Stimulated activated memory B cell treated with anti-CD40 and anti-IgM and Interleukin-4, amounts not matched to agents 10 μg/mL and 1 μg/mL and 100 μg/mL, for 72 hours (primary cell): ENCODE results near the gene CUL2.
"Not testable (repeated sequence)": the region's sequence is repeated elsewhere in the genome, so short reads cannot be mapped to it uniquely, and the experiment has no call there.

ENCODE experiments used
- ATAC-seq: fragments of 150-1000 bp; cut with Tn5 transposase; 2 replicates; pipeline ENCODE4 v1.10.0; 2021
- H3K27ac Mint-ChIP-seq: one replicate; pipeline ENCODE4 v1.8.0; 2022; ENCODE audit warnings: mild to moderate bottlenecking, mixed read lengths
- H3K27me3 Mint-ChIP-seq: one replicate; pipeline ENCODE4 v1.8.0; 2022; ENCODE audit warnings: mixed read lengths
- H3K36me3 Mint-ChIP-seq: one replicate; pipeline ENCODE4 v1.8.0; 2022; ENCODE audit warnings: mixed read lengths
- H3K4me1 Mint-ChIP-seq: one replicate; pipeline ENCODE4 v1.8.0; 2022; ENCODE audit warnings: mixed read lengths
- H3K4me3 Mint-ChIP-seq: one replicate; pipeline ENCODE4 v1.8.0; 2022; ENCODE audit warnings: mild to moderate bottlenecking, moderate library complexity, mixed read lengths
- H3K9me3 Mint-ChIP-seq: one replicate; pipeline ENCODE4 v1.8.0; 2022; ENCODE audit warnings: mixed read lengths

Gene CUL2

GRCh38 chr10:35015843-35016408 lies 74.2 kb downstream of the CUL2 start:
- Mint-ChIP-seq H3K27me3 (no peaks in the 10 kb centered on the region), H3K9me3 (no peaks in the 10 kb centered on the region), H3K4me3 (no peak overlapping the region), H3K27ac (no peak overlapping the region), H3K4me1 (no peaks in the 10 kb centered on the region), H3K36me3 (peaks cover 36% of the 10 kb centered on the region)
- ATAC-seq = no peak

GRCh38 chr10:35012781-35013180 lies 77.4 kb downstream of the CUL2 start:
- Mint-ChIP-seq H3K9me3 (no peaks in the 10 kb centered on the region), H3K4me1 (no peaks in the 10 kb centered on the region), H3K36me3 (peaks cover 25% of the 10 kb centered on the region), H3K4me3 (no peak overlapping the region), H3K27me3 (no peaks in the 10 kb centered on the region), H3K27ac (no peak overlapping the region)
- no peak for ATAC-seq

- no peak for ATAC-seq
- Mint-ChIP-seq H3K36me3 (peaks cover 30% of the 10 kb centered on the region), H3K4me1 (no peaks in the 10 kb centered on the region), H3K9me3 (no peaks in the 10 kb centered on the region), H3K4me3 (no peak overlapping the region), H3K27me3 (no peaks in the 10 kb centered on the region), H3K27ac (no peak overlapping the region)
Observed at GRCh38 chr10:35011771-35012191, 78.4 kb downstream of the CUL2 start.

GRCh38 chr10:35007858-35008301 lies 82.3 kb downstream of the CUL2 start:
- peaks cover 42% of the 10 kb centered on the region for H3K36me3 Mint-ChIP-seq
- H3K27ac Mint-ChIP-seq = no peak overlapping the region
- H3K9me3 Mint-ChIP-seq = no peaks in the 10 kb centered on the region
- no peaks in the 10 kb centered on the region for H3K4me1 Mint-ChIP-seq
- ATAC-seq = no peak
- H3K27me3 Mint-ChIP-seq = no peaks in the 10 kb centered on the region
- no peak overlapping the region for H3K4me3 Mint-ChIP-seq

GRCh38 chr10:35006836-35007235 lies 83.3 kb downstream of the CUL2 start:
- ATAC-seq = no peak
- H3K27me3 Mint-ChIP-seq = no peaks in the 10 kb centered on the region

GRCh38 chr10:35005868-35006267 lies 84.3 kb downstream of the CUL2 start:
- no peaks in the 10 kb centered on the region for H3K4me1 Mint-ChIP-seq
- no peaks in the 10 kb centered on the region for H3K27me3 Mint-ChIP-seq
- H3K27ac Mint-ChIP-seq = no peak overlapping the region
- no peak for ATAC-seq
- no peaks in the 10 kb centered on the region for H3K9me3 Mint-ChIP-seq
- peaks cover 28% of the 10 kb centered on the region for H3K36me3 Mint-ChIP-seq
- H3K4me3 Mint-ChIP-seq = no peak overlapping the region

More at GRCh38 chr10:35006836-35007235, 83.3 kb downstream of the CUL2 start:
- no peaks in the 10 kb centered on the region for H3K9me3 Mint-ChIP-seq
- H3K27ac Mint-ChIP-seq = no peak overlapping the region
- H3K4me3 Mint-ChIP-seq = no peak overlapping the region
- H3K4me1 Mint-ChIP-seq = no peaks in the 10 kb centered on the region
- H3K36me3 Mint-ChIP-seq = peaks cover 32% of the 10 kb centered on the region

GRCh38 chr10:35004651-35005050 lies 85.5 kb downstream of the CUL2 start:
- H3K27me3 Mint-ChIP-seq = no peaks in the 10 kb centered on the region
- no peaks in the 10 kb centered on the region for H3K4me1 Mint-ChIP-seq
- peaks cover 28% of the 10 kb centered on the region for H3K36me3 Mint-ChIP-seq
- no peak overlapping the region for H3K4me3 Mint-ChIP-seq
- H3K27ac Mint-ChIP-seq = no peak overlapping the region
- no peaks in the 10 kb centered on the region for H3K9me3 Mint-ChIP-seq
- no peak for ATAC-seq

GRCh38 chr10:35003906-35004305 lies 86.2 kb downstream of the CUL2 start:
- ATAC-seq = no peak
- H3K36me3 Mint-ChIP-seq = peaks cover 28% of the 10 kb centered on the region
- no peaks in the 10 kb centered on the region for H3K9me3 Mint-ChIP-seq
- no peaks in the 10 kb centered on the region for H3K27me3 Mint-ChIP-seq
- H3K4me3 Mint-ChIP-seq = no peak overlapping the region
- H3K27ac Mint-ChIP-seq = no peak overlapping the region
- H3K4me1 Mint-ChIP-seq = no peaks in the 10 kb centered on the region

- Mint-ChIP-seq H3K4me3 (no peak overlapping the region), H3K27ac (no peak overlapping the region), H3K27me3 (no peaks in the 10 kb centered on the region), H3K9me3 (no peaks in the 10 kb centered on the region), H3K4me1 (peaks cover 1% of the 10 kb centered on the region), H3K36me3 (peaks cover 13% of the 10 kb centered on the region)
- ATAC-seq = no peak
Observed at GRCh38 chr10:35000936-35001335, 89.2 kb downstream of the CUL2 start.

GRCh38 chr10:34999532-34999931 lies 90.6 kb downstream of the CUL2 start:
- no peak overlapping the region for H3K4me3 Mint-ChIP-seq
- H3K36me3 Mint-ChIP-seq = peaks cover under 1% of the 10 kb centered on the region
- H3K27me3 Mint-ChIP-seq = no peaks in the 10 kb centered on the region
- H3K27ac Mint-ChIP-seq = no peak overlapping the region
- H3K9me3 Mint-ChIP-seq = no peaks in the 10 kb centered on the region
- no peak for ATAC-seq
- H3K4me1 Mint-ChIP-seq = peaks cover 13% of the 10 kb centered on the region

GRCh38 chr10:34998940-34999339 lies 91.2 kb downstream of the CUL2 start:
- ATAC-seq = no peak
- H3K4me1 Mint-ChIP-seq = peaks cover 19% of the 10 kb centered on the region
- H3K9me3 Mint-ChIP-seq = no peaks in the 10 kb centered on the region
- no peak overlapping the region for H3K27ac Mint-ChIP-seq
- no peaks in the 10 kb centered on the region for H3K27me3 Mint-ChIP-seq
- no peaks in the 10 kb centered on the region for H3K36me3 Mint-ChIP-seq
- no peak overlapping the region for H3K4me3 Mint-ChIP-seq

GRCh38 chr10:34996843-34997242 lies 93.3 kb downstream of the CUL2 start:
- H3K4me3 Mint-ChIP-seq = no peak overlapping the region
- ATAC-seq = no peak
- no peaks in the 10 kb centered on the region for H3K9me3 Mint-ChIP-seq
- peaks cover 20% of the 10 kb centered on the region for H3K4me1 Mint-ChIP-seq
- H3K36me3 Mint-ChIP-seq = no peaks in the 10 kb centered on the region
- no peak overlapping the region for H3K27ac Mint-ChIP-seq
- no peaks in the 10 kb centered on the region for H3K27me3 Mint-ChIP-seq

- Mint-ChIP-seq H3K9me3 (no peaks in the 10 kb centered on the region), H3K4me3 (no peak overlapping the region), H3K36me3 (no peaks in the 10 kb centered on the region), H3K4me1 (peaks cover 20% of the 10 kb centered on the region), H3K27ac (peak overlapping the region; percentile 36), H3K27me3 (no peaks in the 10 kb centered on the region)
- no peak for ATAC-seq
Observed at GRCh38 chr10:34995925-34996324, 94.2 kb downstream of the CUL2 start.

- no peaks in the 10 kb centered on the region for H3K36me3 Mint-ChIP-seq
- peaks cover 20% of the 10 kb centered on the region for H3K4me1 Mint-ChIP-seq
- H3K4me3 Mint-ChIP-seq = no peak overlapping the region
- H3K9me3 Mint-ChIP-seq = no peaks in the 10 kb centered on the region
- H3K27ac Mint-ChIP-seq = peak overlapping the region; percentile 13
- peak; percentile 80 for ATAC-seq
- no peaks in the 10 kb centered on the region for H3K27me3 Mint-ChIP-seq
Observed at GRCh38 chr10:34994565-34995142, 95.5 kb downstream of the CUL2 start.

- Mint-ChIP-seq H3K9me3 (no peaks in the 10 kb centered on the region), H3K27ac (no peak overlapping the region), H3K36me3 (no peaks in the 10 kb centered on the region), H3K4me3 (no peak overlapping the region), H3K27me3 (no peaks in the 10 kb centered on the region), H3K4me1 (peaks cover 20% of the 10 kb centered on the region)
- no peak for ATAC-seq
Observed at GRCh38 chr10:34993782-34994181, 96.4 kb downstream of the CUL2 start.

GRCh38 chr10:34991117-34991516 lies 99.0 kb downstream of the CUL2 start:
- not testable (repeated sequence) for H3K36me3 Mint-ChIP-seq, ATAC-seq, H3K27me3 Mint-ChIP-seq, H3K27ac Mint-ChIP-seq, H3K4me3 Mint-ChIP-seq, H3K9me3 Mint-ChIP-seq
- peaks cover 20% of the 10 kb centered on the region for H3K4me1 Mint-ChIP-seq
